ENCODE measurements around the gene LMAN2. TPM values are rescaled to one million over a fixed set of nuclear protein-coding genes. Genes with fewer than 3 reads are reported as not detected.

LMAN2 gene
- total RNA-seq, 6 donors from 2014 or later = 134 to 263 (median 177) TPM

GRCh38 chr5:177314376-177315342, 36.8 kb downstream of the LMAN2 start:
- WGBS, 2 donors = 93% methylated on average over 9 to 16 of the region's 18 CpGs
- H3K4me1 ChIP-seq = peaks cover 23 to 35% (median 30%) of the 10 kb centered on the region in 4 donors
- H3K27ac ChIP-seq = no peak overlapping the region
- ATAC-seq (ENCODE audit: low FRiP score in 2 of 2) (no peak), DNase-seq (no peak)
- no peaks in the 10 kb centered on the region for H3K9me3 ChIP-seq
- H3K36me3 ChIP-seq = peaks cover 0 to 4% (median 0%) of the 10 kb centered on the region in 4 donors
- no peak overlapping the region for H3K4me3 ChIP-seq
- TF ChIP-seq, protein P1, sequence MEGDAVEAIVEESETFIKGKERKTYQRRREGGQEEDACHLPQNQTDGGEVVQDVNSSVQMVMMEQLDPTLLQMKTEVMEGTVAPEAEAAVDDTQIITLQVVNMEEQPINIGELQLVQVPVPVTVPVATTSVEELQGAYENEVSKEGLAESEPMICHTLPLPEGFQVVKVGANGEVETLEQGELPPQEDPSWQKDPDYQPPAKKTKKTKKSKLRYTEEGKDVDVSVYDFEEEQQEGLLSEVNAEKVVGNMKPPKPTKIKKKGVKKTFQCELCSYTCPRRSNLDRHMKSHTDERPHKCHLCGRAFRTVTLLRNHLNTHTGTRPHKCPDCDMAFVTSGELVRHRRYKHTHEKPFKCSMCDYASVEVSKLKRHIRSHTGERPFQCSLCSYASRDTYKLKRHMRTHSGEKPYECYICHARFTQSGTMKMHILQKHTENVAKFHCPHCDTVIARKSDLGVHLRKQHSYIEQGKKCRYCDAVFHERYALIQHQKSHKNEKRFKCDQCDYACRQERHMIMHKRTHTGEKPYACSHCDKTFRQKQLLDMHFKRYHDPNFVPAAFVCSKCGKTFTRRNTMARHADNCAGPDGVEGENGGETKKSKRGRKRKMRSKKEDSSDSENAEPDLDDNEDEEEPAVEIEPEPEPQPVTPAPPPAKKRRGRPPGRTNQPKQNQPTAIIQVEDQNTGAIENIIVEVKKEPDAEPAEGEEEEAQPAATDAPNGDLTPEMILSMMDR (IDR thresholded peaks at IDR 0.05) = no peak
- no peak for TF ChIP-seq POLR2AphosphoS5 (IDR thresholded peaks at IDR 0.05)
- no peak for TF ChIP-seq EP300 (IDR thresholded peaks at IDR 0.05)
- no peak for TF ChIP-seq POLR2A (IDR thresholded peaks at IDR 0.05)
- H3K27me3 ChIP-seq = no peaks in the 10 kb centered on the region

GRCh38 chr5:177313561-177314259, 37.8 kb downstream of the LMAN2 start:
- TF ChIP-seq, protein P1 (IDR thresholded peaks at IDR 0.05) = no peak
- no peak for TF ChIP-seq EP300 (IDR thresholded peaks at IDR 0.05)
- TF ChIP-seq POLR2AphosphoS5 (IDR thresholded peaks at IDR 0.05) = no peak
- no peak for TF ChIP-seq POLR2A (IDR thresholded peaks at IDR 0.05)
- Histone ChIP-seq H3K27ac (no peak overlapping the region), H3K9me3 (no peaks in the 10 kb centered on the region), H3K4me1 (peaks cover 23 to 35% (median 30%) of the 10 kb centered on the region in 4 donors), H3K4me3 (no peak overlapping the region), H3K36me3 (peaks cover 0 to 7% (median 0%) of the 10 kb centered on the region in 4 donors), H3K27me3 (no peaks in the 10 kb centered on the region)
- no peak for DNase-seq
- WGBS, 2 donors = 94% methylated on average over 14 to 15 of the region's 15 CpGs
- no peak for ATAC-seq (ENCODE audit: low FRiP score in 2 of 2)

GRCh38 chr5:177312649-177313181, 38.8 kb downstream of the LMAN2 start:
- peaks cover 27 to 40% (median 30%) of the 10 kb centered on the region in 4 donors for H3K4me1 ChIP-seq
- no peak overlapping the region for H3K27ac ChIP-seq
- TF ChIP-seq, protein P1 (IDR thresholded peaks at IDR 0.05) = no peak
- no peak for TF ChIP-seq EP300 (IDR thresholded peaks at IDR 0.05)
- DNase-seq (no peak), ATAC-seq (ENCODE audit: low FRiP score in 2 of 2) (no peak)
- H3K4me3 ChIP-seq = peak overlapping the region in 3 of 4 donors; percentile 42 to 71 (median 66)
- no peaks in the 10 kb centered on the region for H3K27me3 ChIP-seq
- WGBS, 2 donors = 9 to 15% methylated on average over 13 to 19 of the region's 19 CpGs
- peaks cover 0 to 13% (median 0%) of the 10 kb centered on the region in 4 donors for H3K36me3 ChIP-seq
- H3K9me3 ChIP-seq = no peaks in the 10 kb centered on the region

- Histone ChIP-seq H3K9me3 (no peaks in the 10 kb centered on the region), H3K27ac (peak within 1 kb of the TSS; percentile 19 to 92 (median 46)), H3K4me1 (peaks cover 33 to 47% (median 36%) of the 10 kb centered on the region in 4 donors), H3K36me3 (peaks cover 0 to 16% (median 6%) of the 10 kb centered on the region in 4 donors), H3K27me3 (no peaks in the 10 kb centered on the region), H3K4me3 (peak within 1 kb of the TSS; percentile 42 to 71 (median 63))
- TF ChIP-seq, protein P1 (IDR thresholded peaks at IDR 0.05) = no peak
- no peak for TF ChIP-seq EP300 (IDR thresholded peaks at IDR 0.05)
- no peak for TF ChIP-seq POLR2A (IDR thresholded peaks at IDR 0.05)
- peak in 1 of 2 donors; percentile 48 for TF ChIP-seq POLR2AphosphoS5 (IDR thresholded peaks at IDR 0.05)
- WGBS, 2 donors = 2% methylated on average over 36 to 52 of the region's 78 CpGs
- ATAC-seq (ENCODE audit: low FRiP score in 2 of 2) = peak; percentile 88 to 96
- peak; percentile 97 for DNase-seq
Observed at GRCh38 chr5:177311723-177312648, 39.5 kb downstream of the LMAN2 start, which contains the start of gene MXD3. Gene MXD3, minus strand, starts transcription at chr5:177311898. Its CDS starts 68 bp downstream, at chr5:177311830.
